Neural cell (in vitro differentiated cells): Measurements from ENCODE around the gene TEX14.

Experiments used
- EZH2 ChIP-seq: fragments of 200-600, 300-800 bp; shearing (Covaris generic), sonication (generic); IDR thresholded peaks from 2 replicates; pipeline ENCODE4 v1.6.1; 2014; ENCODE audit warnings: antibody characterized with exemption, low read length, borderline replicate concordance, mild to moderate bottlenecking; ENCODE audit not compliant: insufficient read depth, poor library complexity, severe bottlenecking
- MXI1 ChIP-seq: fragments of 450-650 bp; conservative IDR thresholded peaks from 2 replicates; pipeline ENCODE4 v1.6.1; 2014; ENCODE audit warnings: antibody characterized with exemption, mild to moderate bottlenecking; ENCODE audit not compliant: poor library complexity, severe bottlenecking
- POLR2AphosphoS5 ChIP-seq: IDR thresholded peaks from 2 replicates; pipeline ENCODE4 v1.6.1; 2012
- TF ChIP-seq, protein P1 (sequence below): fragments of 450-650 bp; IDR thresholded peaks from 2 replicates; pipeline ENCODE4 v1.5.1; 2014; ENCODE audit warnings: antibody characterized with exemption, mild to moderate bottlenecking, moderate library complexity; ENCODE audit not compliant: poor library complexity, severe bottlenecking

DNA sequence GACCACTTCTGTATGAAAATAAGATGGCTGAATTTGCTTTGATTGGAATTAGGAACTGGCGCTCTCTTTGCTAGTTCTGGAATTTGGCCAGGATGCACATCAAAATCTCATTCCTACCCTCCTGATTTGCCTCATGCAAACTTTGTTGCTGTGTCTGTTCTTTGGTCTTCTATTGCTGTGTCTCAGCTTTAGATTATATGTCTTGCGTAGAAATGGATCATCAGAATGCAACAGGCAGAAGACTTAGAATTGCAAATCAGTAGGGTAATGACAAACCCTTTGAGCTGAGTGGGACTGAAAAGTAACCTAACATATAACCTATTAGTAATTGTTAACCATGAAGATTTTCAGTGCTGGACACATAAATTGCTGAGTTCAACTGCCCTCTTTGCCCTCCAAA is 30.9 kb upstream of the TEX14 start:
- TF ChIP-seq, protein P1, sequence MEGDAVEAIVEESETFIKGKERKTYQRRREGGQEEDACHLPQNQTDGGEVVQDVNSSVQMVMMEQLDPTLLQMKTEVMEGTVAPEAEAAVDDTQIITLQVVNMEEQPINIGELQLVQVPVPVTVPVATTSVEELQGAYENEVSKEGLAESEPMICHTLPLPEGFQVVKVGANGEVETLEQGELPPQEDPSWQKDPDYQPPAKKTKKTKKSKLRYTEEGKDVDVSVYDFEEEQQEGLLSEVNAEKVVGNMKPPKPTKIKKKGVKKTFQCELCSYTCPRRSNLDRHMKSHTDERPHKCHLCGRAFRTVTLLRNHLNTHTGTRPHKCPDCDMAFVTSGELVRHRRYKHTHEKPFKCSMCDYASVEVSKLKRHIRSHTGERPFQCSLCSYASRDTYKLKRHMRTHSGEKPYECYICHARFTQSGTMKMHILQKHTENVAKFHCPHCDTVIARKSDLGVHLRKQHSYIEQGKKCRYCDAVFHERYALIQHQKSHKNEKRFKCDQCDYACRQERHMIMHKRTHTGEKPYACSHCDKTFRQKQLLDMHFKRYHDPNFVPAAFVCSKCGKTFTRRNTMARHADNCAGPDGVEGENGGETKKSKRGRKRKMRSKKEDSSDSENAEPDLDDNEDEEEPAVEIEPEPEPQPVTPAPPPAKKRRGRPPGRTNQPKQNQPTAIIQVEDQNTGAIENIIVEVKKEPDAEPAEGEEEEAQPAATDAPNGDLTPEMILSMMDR: no peak
- no peak for TF ChIP-seq EZH2
- no peak for TF ChIP-seq MXI1
- TF ChIP-seq POLR2AphosphoS5: no peak
